ENCODE measurements around the gene TSPAN19.
A peak's percentile ranks its signal among the peaks of the same experiment; 100 is the strongest.
"Not testable (repeated sequence)": the region's sequence is repeated elsewhere in the genome, so short reads cannot be mapped to it uniquely, and the experiment has no call there.

TSPAN19 gene

GRCh38 chr12:85007836-85008235, 28.2 kb downstream of the TSPAN19 start:
- H3K4me3 ChIP-seq (ENCODE audit: low read depth, low read length): no peak overlapping the region
- TF ChIP-seq CTCF (IDR thresholded peaks at IDR 0.05; ENCODE audit: low read depth, low read length) (no peak), POLR2A (IDR thresholded peaks at IDR 0.05; ENCODE audit: extremely low read depth, insufficient read length) (no peak), MAX (IDR thresholded peaks at IDR 0.05; ENCODE audit: low read depth, low read length) (no peak), MYC (IDR thresholded peaks at IDR 0.05; ENCODE audit: low read depth, low read length) (no peak)

GRCh38 chr12:85006206-85006605, 29.9 kb downstream of the TSPAN19 start:
- no peak overlapping the region for H3K4me3 ChIP-seq (ENCODE audit: low read depth, low read length)
- DNase-seq (ENCODE audit: low read depth): no peak
- TF ChIP-seq MYC (IDR thresholded peaks at IDR 0.05; ENCODE audit: low read depth, low read length) (no peak), MAX (IDR thresholded peaks at IDR 0.05; ENCODE audit: low read depth, low read length) (no peak), POLR2A (IDR thresholded peaks at IDR 0.05; ENCODE audit: extremely low read depth, insufficient read length) (no peak), CTCF (IDR thresholded peaks at IDR 0.05; ENCODE audit: low read depth, low read length) (no peak)

More at GRCh38 chr12:85007836-85008235, 28.2 kb downstream of the TSPAN19 start:
- no peak for DNase-seq (ENCODE audit: low read depth)

GRCh38 chr12:85005615-85006014, 30.5 kb downstream of the TSPAN19 start:
- DNase-seq (ENCODE audit: low read depth): peak; percentile 11
- TF ChIP-seq MAX (IDR thresholded peaks at IDR 0.05; ENCODE audit: low read depth, low read length) (no peak), MYC (IDR thresholded peaks at IDR 0.05; ENCODE audit: low read depth, low read length) (no peak), POLR2A (IDR thresholded peaks at IDR 0.05; ENCODE audit: extremely low read depth, insufficient read length) (no peak), CTCF (IDR thresholded peaks at IDR 0.05; ENCODE audit: low read depth, low read length) (no peak)

GRCh38 chr12:85005047-85005446, 31.0 kb downstream of the TSPAN19 start:
- not testable (repeated sequence) for DNase-seq (ENCODE audit: low read depth); H3K4me3 ChIP-seq (ENCODE audit: low read depth, low read length)

More at GRCh38 chr12:85005615-85006014, 30.5 kb downstream of the TSPAN19 start:
- H3K4me3 ChIP-seq (ENCODE audit: low read depth, low read length): no peak overlapping the region

GRCh38 chr12:85004204-85004603, 31.9 kb downstream of the TSPAN19 start:
- H3K4me3 ChIP-seq (ENCODE audit: low read depth, low read length): no peak overlapping the region
- no peak for TF ChIP-seq CTCF (IDR thresholded peaks at IDR 0.05; ENCODE audit: low read depth, low read length)
- no peak for TF ChIP-seq MYC (IDR thresholded peaks at IDR 0.05; ENCODE audit: low read depth, low read length)
- TF ChIP-seq MAX (IDR thresholded peaks at IDR 0.05; ENCODE audit: low read depth, low read length): no peak
- TF ChIP-seq POLR2A (IDR thresholded peaks at IDR 0.05; ENCODE audit: extremely low read depth, insufficient read length): no peak
- DNase-seq (ENCODE audit: low read depth): no peak

- DNase-seq (ENCODE audit: low read depth): no peak
- no peak overlapping the region for H3K4me3 ChIP-seq (ENCODE audit: low read depth, low read length)
- no peak for TF ChIP-seq POLR2A (IDR thresholded peaks at IDR 0.05; ENCODE audit: extremely low read depth, insufficient read length)
- no peak for TF ChIP-seq CTCF (IDR thresholded peaks at IDR 0.05; ENCODE audit: low read depth, low read length)
- TF ChIP-seq MAX (IDR thresholded peaks at IDR 0.05; ENCODE audit: low read depth, low read length): no peak
- no peak for TF ChIP-seq MYC (IDR thresholded peaks at IDR 0.05; ENCODE audit: low read depth, low read length)
Measured at GRCh38 chr12:85002778-85003296, 33.2 kb downstream of the TSPAN19 start.
